Astrocyte of the cerebellum (primary cell): Measurements from ENCODE around the gene PTCSC3.

Experiments
- DNase-seq: peaks from one replicate; pipeline ENCODE4 v3.0.0-alpha.2; 2011; ENCODE audit warnings: low read depth
- H3K4me3 ChIP-seq: 2 replicates; pipeline ENCODE4 v1.5.1; 2011; ENCODE audit warnings: mild to moderate bottlenecking, low read depth, low read length, moderate library complexity
- CTCF ChIP-seq: IDR thresholded peaks from 2 replicates; pipeline ENCODE4 v1.5.1; 2012; ENCODE audit warnings: low read length, low read depth, moderate library complexity, mild to moderate bottlenecking; ENCODE audit errors: missing control alignments
- in situ Hi-C: cut with HindIII; loops from 2 replicates; pipeline ENCODE4 v1.10.0; 2017; ENCODE audit warnings: low sequenced_read_pairs

Gene PTCSC3

GRCh38 chr14:36085861-36086260 lies 90.7 kb downstream of the PTCSC3 start:
- DNase-seq, result no peak
- in situ Hi-C loops, result no loop called here
- H3K4me3 ChIP-seq, result no peak overlapping the region
- TF ChIP-seq CTCF, result no peak
